Measurements from ENCODE around the gene NXPH1. TPM values are rescaled to one million over a fixed set of nuclear protein-coding genes. Genes with fewer than 3 reads are reported as not detected.

Gene NXPH1
- total RNA-seq, 1 donor, result not detected

GRCh38 chr7:8747338-8747737, 313.9 kb downstream of the NXPH1 start:
- no peaks in the 10 kb centered on the region for H4K20me1 ChIP-seq (ENCODE audit: insufficient read depth, low read length)
- no peak overlapping the region for H3K27ac ChIP-seq (ENCODE audit: low read depth, low read length)
- DNase-seq (ENCODE audit: insufficient read length, low spot score, missing footprints), result no peak
- no peak overlapping the region for H3K4me2 ChIP-seq (ENCODE audit: insufficient read depth, low read length)
- peaks cover 2% of the 10 kb centered on the region for H3K9me3 ChIP-seq (ENCODE audit: low read depth, low read length)
- no peak overlapping the region for H2AFZ ChIP-seq (ENCODE audit: low read length)
- TF ChIP-seq CTCF (IDR thresholded peaks at IDR 0.05; ENCODE audit: extremely low read depth, low read depth, low read length), result no peak
- no peaks in the 10 kb centered on the region for H3K79me2 ChIP-seq (ENCODE audit: insufficient read depth, low read length)
- no peak overlapping the region for H3K4me3 ChIP-seq (ENCODE audit: insufficient read depth, low read length)
- no peaks in the 10 kb centered on the region for H3K36me3 ChIP-seq (ENCODE audit: insufficient read depth, low read length)
- no peaks in the 10 kb centered on the region for H3K27me3 ChIP-seq (ENCODE audit: insufficient read depth, low read length)
- H3K4me1 ChIP-seq (ENCODE audit: insufficient read depth, low read length), result no peaks in the 10 kb centered on the region

- H2AFZ ChIP-seq (ENCODE audit: low read length), result no peak overlapping the region
- DNase-seq (ENCODE audit: insufficient read length, low spot score, missing footprints), result no peak
- H3K9me3 ChIP-seq (ENCODE audit: low read depth, low read length), result peaks cover 2% of the 10 kb centered on the region
- H3K27ac ChIP-seq (ENCODE audit: low read depth, low read length), result no peak overlapping the region
- no peak for TF ChIP-seq CTCF (IDR thresholded peaks at IDR 0.05; ENCODE audit: extremely low read depth, low read depth, low read length)
- no peaks in the 10 kb centered on the region for H3K4me1 ChIP-seq (ENCODE audit: insufficient read depth, low read length)
- no peak overlapping the region for H3K4me2 ChIP-seq (ENCODE audit: insufficient read depth, low read length)
- H3K4me3 ChIP-seq (ENCODE audit: insufficient read depth, low read length), result no peak overlapping the region
- no peaks in the 10 kb centered on the region for H3K79me2 ChIP-seq (ENCODE audit: insufficient read depth, low read length)
- H3K36me3 ChIP-seq (ENCODE audit: insufficient read depth, low read length), result no peaks in the 10 kb centered on the region
- no peaks in the 10 kb centered on the region for H3K27me3 ChIP-seq (ENCODE audit: insufficient read depth, low read length)
- no peaks in the 10 kb centered on the region for H4K20me1 ChIP-seq (ENCODE audit: insufficient read depth, low read length)
Observed at GRCh38 chr7:8751557-8752231, 318.3 kb downstream of the NXPH1 start.

- no peaks in the 10 kb centered on the region for H3K79me2 ChIP-seq (ENCODE audit: insufficient read depth, low read length)
- H3K9me3 ChIP-seq (ENCODE audit: low read depth, low read length), result peaks cover 2% of the 10 kb centered on the region
- no peaks in the 10 kb centered on the region for H4K20me1 ChIP-seq (ENCODE audit: insufficient read depth, low read length)
- H3K27ac ChIP-seq (ENCODE audit: low read depth, low read length), result no peak overlapping the region
- no peaks in the 10 kb centered on the region for H3K27me3 ChIP-seq (ENCODE audit: insufficient read depth, low read length)
- DNase-seq (ENCODE audit: insufficient read length, low spot score, missing footprints), result no peak
- no peak overlapping the region for H3K4me3 ChIP-seq (ENCODE audit: insufficient read depth, low read length)
- H3K4me1 ChIP-seq (ENCODE audit: insufficient read depth, low read length), result no peaks in the 10 kb centered on the region
- H3K4me2 ChIP-seq (ENCODE audit: insufficient read depth, low read length), result no peak overlapping the region
- no peaks in the 10 kb centered on the region for H3K36me3 ChIP-seq (ENCODE audit: insufficient read depth, low read length)
- no peak for TF ChIP-seq CTCF (IDR thresholded peaks at IDR 0.05; ENCODE audit: extremely low read depth, low read depth, low read length)
- no peak overlapping the region for H2AFZ ChIP-seq (ENCODE audit: low read length)
Observed at GRCh38 chr7:8753355-8753754, 319.9 kb downstream of the NXPH1 start.

- Histone ChIP-seq H3K4me3 (ENCODE audit: insufficient read depth, low read length) (no peak overlapping the region), H3K27ac (ENCODE audit: low read depth, low read length) (no peak overlapping the region), H3K79me2 (ENCODE audit: insufficient read depth, low read length) (no peaks in the 10 kb centered on the region), H3K4me2 (ENCODE audit: insufficient read depth, low read length) (no peak overlapping the region), H4K20me1 (ENCODE audit: insufficient read depth, low read length) (no peaks in the 10 kb centered on the region), H3K27me3 (ENCODE audit: insufficient read depth, low read length) (no peaks in the 10 kb centered on the region), H3K9me3 (ENCODE audit: low read depth, low read length) (peaks cover 4% of the 10 kb centered on the region), H3K4me1 (ENCODE audit: insufficient read depth, low read length) (no peaks in the 10 kb centered on the region), H3K36me3 (ENCODE audit: insufficient read depth, low read length) (no peaks in the 10 kb centered on the region), H2AFZ (ENCODE audit: low read length) (no peak overlapping the region)
- no peak for DNase-seq (ENCODE audit: insufficient read length, low spot score, missing footprints)
- no peak for TF ChIP-seq CTCF (IDR thresholded peaks at IDR 0.05; ENCODE audit: extremely low read depth, low read depth, low read length)
Observed at GRCh38 chr7:8761731-8762130, 328.3 kb downstream of the NXPH1 start.

Data from osteoblast (primary cell).